ENCODE measurements around the gene ADGRG2. TPM values are rescaled to one million over a fixed set of nuclear protein-coding genes. Genes with fewer than 3 reads are reported as not detected.

The ADGRG2 gene
- total RNA-seq, 1 experiment from 2014 or later, result not detected

DNA sequence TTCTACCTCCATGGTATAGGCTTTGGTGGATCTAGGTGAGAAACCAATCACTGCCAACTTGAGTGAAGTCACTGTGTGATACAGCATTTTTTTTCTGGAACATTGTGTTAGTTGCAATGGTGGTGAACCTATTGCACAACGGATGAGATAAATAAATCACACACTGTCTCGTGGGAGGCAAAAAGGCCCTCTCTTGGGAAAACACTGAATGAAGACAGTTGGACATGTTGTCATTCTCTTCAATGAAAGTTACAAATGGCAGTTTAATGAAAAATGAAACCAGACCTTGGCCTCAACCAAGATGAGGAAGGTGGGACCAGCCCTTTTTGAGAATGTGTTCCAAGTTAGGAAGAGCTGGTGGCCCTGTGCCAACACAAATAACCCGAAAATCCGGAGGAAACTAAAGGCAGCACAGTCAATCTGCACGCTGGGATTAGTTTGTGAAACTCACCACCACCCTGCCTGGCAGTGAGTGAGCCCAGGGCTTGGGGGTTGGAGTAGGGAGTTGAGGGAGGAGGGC, 5.4 kb upstream of the ADGRG2 start:
- DNase-seq (ENCODE audit: low read depth, low spot score) (no peak), ATAC-seq (no peak)
- H2AFZ ChIP-seq (ENCODE audit: low read depth, low read length, poor library complexity, severe bottlenecking), result no peak overlapping the region
- intact Hi-C loops (cut with micrococcal nuclease), result no loop called here
- H4K20me1 ChIP-seq (ENCODE audit: insufficient read depth), result no peaks in the 10 kb centered on the region
- H3K4me1 ChIP-seq (ENCODE audit: control insufficient read depth in 1 of 2, insufficient read depth in 2 of 2, low read length in 2 of 2), result no peaks in the 10 kb centered on the region
- ChIA-PET RAD21 (ENCODE audit: low non-redundant PET in 1 of 2, low total read pairs in 2 of 2, uncharacterized antibody in 2 of 2, unreplicated experiment in 2 of 2) (no interaction called here), POLR2A (no interaction called here), CTCF (no interaction called here)
- H3K79me2 ChIP-seq (ENCODE audit: insufficient read depth, low read length), result no peaks in the 10 kb centered on the region
- no peak overlapping the region for H3K9ac ChIP-seq (ENCODE audit: low read length)
- H3K27ac ChIP-seq (ENCODE audit: low read depth, low read length), result no peak overlapping the region
- no peaks in the 10 kb centered on the region for H3K9me2 ChIP-seq (ENCODE audit: insufficient read depth)
- no peaks in the 10 kb centered on the region for H3K36me3 ChIP-seq (ENCODE audit: control insufficient read depth in 1 of 2, insufficient read depth in 2 of 2, low read length in 2 of 2)
- no peaks in the 10 kb centered on the region for H3K27me3 ChIP-seq (ENCODE audit: insufficient read depth, low read length)
- no TSS peak for BruUV-seq (replicated peaks)
- no peaks in the 10 kb centered on the region for H3K9me3 ChIP-seq (ENCODE audit: control insufficient read depth in 1 of 2, insufficient read depth in 1 of 2, low read depth in 1 of 2, low read length in 2 of 2)
- H3K4me2 ChIP-seq (ENCODE audit: low read length), result no peak overlapping the region
- no peak overlapping the region for H3K4me3 ChIP-seq (replicated peaks in 1 of 2; ENCODE audit: low read depth in 1 of 2, low read length in 2 of 2)
- TF ChIP-seq ZFX (IDR thresholded peaks at IDR 0.05), result no peak
- TF ChIP-seq EGR1 (IDR thresholded peaks at IDR 0.05; ENCODE audit: low read depth), result no peak
- TF ChIP-seq SRF (IDR thresholded peaks at IDR 0.05; ENCODE audit: low read depth), result no peak
- TF ChIP-seq CEBPB (IDR thresholded peaks at IDR 0.05; ENCODE audit: low read depth), result no peak
- TF ChIP-seq ELF1 (IDR thresholded peaks at IDR 0.05; ENCODE audit: borderline replicate concordance, low read depth), result no peak
- TF ChIP-seq, protein P1, sequence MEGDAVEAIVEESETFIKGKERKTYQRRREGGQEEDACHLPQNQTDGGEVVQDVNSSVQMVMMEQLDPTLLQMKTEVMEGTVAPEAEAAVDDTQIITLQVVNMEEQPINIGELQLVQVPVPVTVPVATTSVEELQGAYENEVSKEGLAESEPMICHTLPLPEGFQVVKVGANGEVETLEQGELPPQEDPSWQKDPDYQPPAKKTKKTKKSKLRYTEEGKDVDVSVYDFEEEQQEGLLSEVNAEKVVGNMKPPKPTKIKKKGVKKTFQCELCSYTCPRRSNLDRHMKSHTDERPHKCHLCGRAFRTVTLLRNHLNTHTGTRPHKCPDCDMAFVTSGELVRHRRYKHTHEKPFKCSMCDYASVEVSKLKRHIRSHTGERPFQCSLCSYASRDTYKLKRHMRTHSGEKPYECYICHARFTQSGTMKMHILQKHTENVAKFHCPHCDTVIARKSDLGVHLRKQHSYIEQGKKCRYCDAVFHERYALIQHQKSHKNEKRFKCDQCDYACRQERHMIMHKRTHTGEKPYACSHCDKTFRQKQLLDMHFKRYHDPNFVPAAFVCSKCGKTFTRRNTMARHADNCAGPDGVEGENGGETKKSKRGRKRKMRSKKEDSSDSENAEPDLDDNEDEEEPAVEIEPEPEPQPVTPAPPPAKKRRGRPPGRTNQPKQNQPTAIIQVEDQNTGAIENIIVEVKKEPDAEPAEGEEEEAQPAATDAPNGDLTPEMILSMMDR (IDR thresholded peaks at IDR 0.05 in 2 of 3, conservative IDR thresholded peaks at IDR 0.05 in 1 of 3; ENCODE audit: borderline replicate concordance in 1 of 3, insufficient read depth in 1 of 3, low read depth in 2 of 3, low read length in 2 of 3), result no peak
- TF ChIP-seq POLR2A (IDR thresholded peaks at IDR 0.05; ENCODE audit: borderline replicate concordance, extremely low read depth, insufficient read depth, insufficient read length), result no peak
- TF ChIP-seq SIN3A (IDR thresholded peaks at IDR 0.05; ENCODE audit: low read depth), result no peak
- TF ChIP-seq TCF7L2 (IDR thresholded peaks at IDR 0.05; ENCODE audit: borderline replicate concordance, extremely low read depth, insufficient read depth, insufficient read length), result no peak

DNA sequence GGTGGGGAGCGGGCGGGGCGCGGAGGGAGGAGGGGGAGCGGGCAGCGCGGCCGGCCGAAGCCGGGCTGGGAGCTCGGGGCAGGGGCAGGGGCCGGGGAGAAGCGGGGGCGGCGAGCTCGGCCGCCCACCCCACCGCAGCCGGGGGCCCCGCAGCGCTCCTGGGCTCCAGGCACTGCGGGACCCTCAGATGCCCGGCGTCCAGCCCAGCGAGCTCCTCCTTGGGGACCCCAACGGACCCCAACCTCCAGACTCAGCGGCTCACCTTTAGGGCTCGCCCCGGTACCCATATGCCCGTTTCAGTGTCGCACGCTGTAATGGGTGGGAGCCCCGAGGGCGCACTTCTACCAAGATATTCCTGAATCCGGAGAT, 357 bp upstream of the ADGRG2 start:
- ATAC-seq, result no peak
- intact Hi-C loops (cut with micrococcal nuclease), result no loop called here
- BruUV-seq (replicated peaks), result no TSS peak
- RAD21 ChIA-PET (ENCODE audit: low non-redundant PET in 1 of 2, low total read pairs in 2 of 2, uncharacterized antibody in 2 of 2, unreplicated experiment in 2 of 2), result no interaction called here
- no peak overlapping the region for H2AFZ ChIP-seq (ENCODE audit: low read depth, low read length, poor library complexity, severe bottlenecking)
- H3K4me3 ChIP-seq (replicated peaks in 1 of 2; ENCODE audit: low read depth in 1 of 2, low read length in 2 of 2), result no peak overlapping the region
- no peaks in the 10 kb centered on the region for H3K9me3 ChIP-seq (ENCODE audit: control insufficient read depth in 1 of 2, insufficient read depth in 1 of 2, low read depth in 1 of 2, low read length in 2 of 2)
- no peaks in the 10 kb centered on the region for H3K27me3 ChIP-seq (ENCODE audit: insufficient read depth, low read length)
- no peak overlapping the region for H3K4me2 ChIP-seq (ENCODE audit: low read length)
- H3K9me2 ChIP-seq (ENCODE audit: insufficient read depth), result no peaks in the 10 kb centered on the region
- no peaks in the 10 kb centered on the region for H4K20me1 ChIP-seq (ENCODE audit: insufficient read depth)
- H3K27ac ChIP-seq (ENCODE audit: low read depth, low read length), result no peak overlapping the region
- no peak overlapping the region for H3K9ac ChIP-seq (ENCODE audit: low read length)
- H3K4me1 ChIP-seq (ENCODE audit: control insufficient read depth in 1 of 2, insufficient read depth in 2 of 2, low read length in 2 of 2), result no peaks in the 10 kb centered on the region
- CTCF ChIA-PET, result no interaction called here
- no peaks in the 10 kb centered on the region for H3K36me3 ChIP-seq (ENCODE audit: control insufficient read depth in 1 of 2, insufficient read depth in 2 of 2, low read length in 2 of 2)
- POLR2A ChIA-PET, result no interaction called here
- H3K79me2 ChIP-seq (ENCODE audit: insufficient read depth, low read length), result no peaks in the 10 kb centered on the region
- DNase-seq (ENCODE audit: low read depth, low spot score), result no peak
- TF ChIP-seq ZFX (IDR thresholded peaks at IDR 0.05), result no peak
- TF ChIP-seq, protein P2, sequence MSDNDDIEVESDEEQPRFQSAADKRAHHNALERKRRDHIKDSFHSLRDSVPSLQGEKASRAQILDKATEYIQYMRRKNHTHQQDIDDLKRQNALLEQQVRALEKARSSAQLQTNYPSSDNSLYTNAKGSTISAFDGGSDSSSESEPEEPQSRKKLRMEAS (IDR thresholded peaks at IDR 0.05), result no peak
- TF ChIP-seq EZH2phosphoT487 (IDR thresholded peaks at IDR 0.05; ENCODE audit: borderline replicate concordance), result no peak
- no peak for TF ChIP-seq EGR1 (IDR thresholded peaks at IDR 0.05; ENCODE audit: low read depth)
- TF ChIP-seq, protein P3, sequence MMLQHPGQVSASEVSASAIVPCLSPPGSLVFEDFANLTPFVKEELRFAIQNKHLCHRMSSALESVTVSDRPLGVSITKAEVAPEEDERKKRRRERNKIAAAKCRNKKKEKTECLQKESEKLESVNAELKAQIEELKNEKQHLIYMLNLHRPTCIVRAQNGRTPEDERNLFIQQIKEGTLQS (IDR thresholded peaks at IDR 0.05), result no peak
- no peak for TF ChIP-seq CEBPB (IDR thresholded peaks at IDR 0.05; ENCODE audit: low read depth)
- no peak for TF ChIP-seq SIN3A (IDR thresholded peaks at IDR 0.05; ENCODE audit: low read depth)
- TF ChIP-seq JUND (IDR thresholded peaks at IDR 0.05), result no peak
- TF ChIP-seq, protein P1 (IDR thresholded peaks at IDR 0.05 in 2 of 3, conservative IDR thresholded peaks at IDR 0.05 in 1 of 3; ENCODE audit: borderline replicate concordance in 1 of 3, insufficient read depth in 1 of 3, low read depth in 2 of 3, low read length in 2 of 3), result no peak
- no peak for TF ChIP-seq SRF (IDR thresholded peaks at IDR 0.05; ENCODE audit: low read depth)
- TF ChIP-seq FOSL1 (IDR thresholded peaks at IDR 0.05; ENCODE audit: low read depth), result no peak
- no peak for TF ChIP-seq CBX3 (IDR thresholded peaks at IDR 0.05; ENCODE audit: low read depth)
- TF ChIP-seq POLR2AphosphoS5 (IDR thresholded peaks at IDR 0.05; ENCODE audit: low read depth, low read length), result no peak
- TF ChIP-seq ELF1 (IDR thresholded peaks at IDR 0.05; ENCODE audit: borderline replicate concordance, low read depth), result no peak
- no peak for TF ChIP-seq RAD21 (IDR thresholded peaks at IDR 0.05; ENCODE audit: low read depth)
- TF ChIP-seq SP1 (IDR thresholded peaks at IDR 0.05; ENCODE audit: low read depth), result no peak
- no peak for TF ChIP-seq TCF7L2 (IDR thresholded peaks at IDR 0.05; ENCODE audit: borderline replicate concordance, extremely low read depth, insufficient read depth, insufficient read length)

Data from HCT116 (cell line).